ENCODE measurements around the gene ADAMTS4.

The ADAMTS4 gene

DNA sequence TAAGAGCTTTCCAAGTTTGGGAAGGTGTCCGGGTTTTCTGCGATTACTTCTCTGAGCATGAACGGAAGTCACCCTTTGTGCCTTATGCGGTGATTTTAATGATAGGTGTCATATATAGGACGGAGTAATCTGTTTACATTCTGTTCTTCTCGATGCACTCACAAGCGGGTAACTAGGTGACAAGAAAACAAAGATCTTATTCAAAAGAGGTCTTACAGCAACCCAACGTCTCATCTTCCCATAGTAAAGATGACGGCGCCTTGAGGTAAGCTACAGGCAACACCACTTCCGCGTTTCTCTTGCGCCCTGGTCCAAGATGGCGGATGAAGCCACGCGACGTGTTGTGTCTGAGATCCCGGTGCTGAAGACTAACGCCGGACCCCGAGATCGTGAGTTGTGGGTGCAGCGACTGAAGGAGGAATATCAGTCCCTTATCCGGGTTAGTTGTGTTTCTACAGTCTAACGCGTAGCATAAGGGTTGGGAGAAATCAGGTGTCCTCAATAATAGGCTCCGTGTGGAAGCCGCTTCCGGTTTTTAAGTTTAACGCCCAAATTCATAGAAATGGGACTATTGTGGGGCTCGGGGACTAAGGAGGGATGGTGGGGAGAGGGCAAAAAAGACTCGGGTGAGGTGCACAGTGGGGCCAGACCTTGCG, 45.0 kb downstream of the ADAMTS4 start, which contains the start of gene UFC1:
TSS of gene UFC1 (plus strand) at position 297 of the 656 bp plus-strand sequence. CDS start at position 317, 20 bp downstream.
- DNase-seq (ENCODE audit: low spot score) (peak; percentile 75), FAIRE-seq (no peak)

DNA sequence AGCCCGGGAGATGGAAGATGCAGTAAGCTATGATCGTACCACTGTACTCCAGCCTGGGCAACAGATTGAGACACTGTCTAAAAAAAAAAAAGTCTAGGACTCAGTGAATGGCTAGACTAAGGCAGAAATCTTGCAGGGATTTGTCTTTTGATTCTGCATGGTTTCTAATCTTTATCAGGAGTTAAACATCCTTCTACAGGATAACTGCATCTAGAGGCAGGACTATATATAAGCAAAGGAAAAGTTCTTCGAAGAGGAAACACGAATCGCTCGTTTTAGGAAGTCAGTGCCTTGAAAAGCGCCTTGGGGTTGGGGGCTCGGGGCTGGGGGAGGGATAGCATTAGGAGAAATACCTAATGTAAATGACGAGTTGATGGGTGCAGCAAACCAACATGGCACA, 45.7 kb downstream of the ADAMTS4 start:
- DNase-seq (ENCODE audit: low spot score): no peak

DNA sequence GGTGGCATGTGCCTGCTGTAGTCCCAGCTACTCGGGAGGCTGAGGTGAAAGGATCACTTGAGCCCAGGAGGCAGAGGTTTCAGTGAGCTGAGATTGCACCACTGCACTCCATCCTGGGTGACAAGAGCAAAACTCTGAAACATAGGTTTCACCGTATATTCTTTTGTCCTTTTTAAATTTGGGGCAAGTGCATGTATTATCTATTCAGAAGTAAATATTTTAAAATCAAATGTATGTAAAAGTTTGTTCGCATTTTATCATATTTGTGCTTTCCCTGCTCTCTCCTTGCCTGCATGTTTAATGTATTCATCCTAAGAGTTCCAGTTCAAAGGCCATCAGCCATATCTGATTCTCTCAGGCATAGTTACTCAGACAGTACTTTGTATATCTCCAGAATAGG, 53.0 kb downstream of the ADAMTS4 start:
- FAIRE-seq (no peak), DNase-seq (ENCODE audit: low spot score) (no peak)

More for the DNA sequence above, 45.7 kb downstream of the ADAMTS4 start:
- no peak for FAIRE-seq

DNA sequence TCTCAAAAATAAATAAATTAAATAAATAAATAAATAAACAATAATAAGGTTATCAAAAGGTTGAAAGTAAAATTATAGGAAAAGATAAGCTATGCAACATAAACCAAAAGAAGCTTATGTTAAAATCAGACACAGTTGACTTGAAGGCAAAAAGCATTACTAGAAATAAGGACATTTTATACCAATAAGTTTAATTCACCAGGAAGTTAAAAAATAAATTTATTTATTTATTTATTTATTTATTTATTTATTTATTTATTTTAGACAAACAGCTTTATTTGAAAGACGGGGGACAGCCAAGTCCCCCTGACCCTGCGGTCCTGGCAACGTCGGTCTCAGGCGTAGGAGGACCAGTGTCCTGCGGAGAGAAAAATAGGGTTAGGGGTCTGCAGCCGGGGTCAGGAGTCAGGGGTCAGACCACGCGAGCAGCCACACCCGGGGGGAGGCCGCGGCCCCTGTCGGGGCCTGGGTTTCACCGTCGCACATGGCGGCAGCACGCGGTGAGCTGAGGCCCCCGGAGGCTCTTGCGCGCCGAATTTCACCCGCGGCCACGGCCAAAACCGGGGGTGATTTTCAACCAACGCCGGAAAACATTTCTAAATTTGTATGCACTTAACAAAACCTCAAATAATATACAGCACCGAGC, 58.0 kb downstream of the ADAMTS4 start:
- FAIRE-seq (no peak), DNase-seq (ENCODE audit: low spot score) (no peak)

DNA sequence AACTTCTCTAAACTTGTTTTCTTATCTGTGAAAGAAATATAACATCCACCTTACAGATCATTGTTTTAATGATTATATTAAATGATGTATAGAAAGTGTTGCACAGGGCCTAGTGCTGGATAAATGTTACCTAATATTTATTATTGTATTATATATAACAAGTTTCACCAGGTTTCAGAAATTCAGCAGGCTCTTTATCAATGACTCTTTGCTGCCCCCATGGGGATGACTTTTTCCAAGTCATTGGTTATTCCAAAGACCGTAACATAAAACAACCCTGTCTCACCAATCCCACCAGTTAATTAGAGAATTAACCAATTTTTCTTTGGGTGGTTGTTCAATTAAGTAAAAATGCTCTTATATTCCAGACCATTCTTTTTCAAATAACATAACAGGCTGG, 59.1 kb downstream of the ADAMTS4 start:
- DNase-seq (ENCODE audit: low spot score) (no peak), FAIRE-seq (peak; percentile 2)

DNA sequence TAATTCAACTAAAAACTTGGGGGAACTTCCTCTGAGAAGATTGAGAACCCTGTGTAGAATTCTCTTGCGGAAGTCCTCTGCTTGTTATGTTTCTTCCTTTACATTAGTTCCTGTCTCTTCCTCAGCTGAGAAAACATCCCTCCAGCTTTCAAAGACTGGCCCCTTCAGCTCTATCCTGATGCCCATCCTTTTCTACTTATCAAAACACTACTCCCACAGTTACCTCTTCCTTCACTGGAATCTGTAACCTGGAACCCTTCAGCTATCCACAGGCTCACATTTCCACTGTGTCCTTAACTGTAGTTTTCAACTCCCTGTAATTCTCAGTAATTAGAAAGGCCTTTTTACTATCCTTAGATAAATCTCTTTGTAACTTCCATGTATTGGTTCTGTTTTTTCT, 60.4 kb downstream of the ADAMTS4 start:
- FAIRE-seq: no peak
- DNase-seq (ENCODE audit: low spot score): no peak

DNA sequence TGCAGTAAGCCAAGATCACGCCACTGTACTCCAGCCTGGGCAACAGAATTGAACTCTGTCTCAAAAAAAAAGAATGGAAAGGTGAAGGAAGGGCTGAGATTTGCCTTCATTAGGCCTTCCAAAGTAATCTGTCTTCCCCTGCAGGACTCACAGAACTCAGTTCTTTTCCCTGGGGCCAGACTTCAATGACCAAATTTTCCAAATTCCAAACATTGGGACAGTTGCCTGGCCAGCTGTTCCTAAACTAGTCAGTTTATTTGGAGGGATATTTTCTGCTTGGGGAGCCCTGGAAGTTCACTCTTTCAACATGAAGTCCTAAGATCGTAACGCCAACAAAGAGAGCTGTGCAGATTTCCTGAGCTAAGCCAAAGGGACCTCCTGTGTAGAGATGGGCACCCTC, 61.0 kb downstream of the ADAMTS4 start:
- DNase-seq (ENCODE audit: low spot score) (no peak), FAIRE-seq (no peak)

Measured in RCC 7860 (cell line).